ENCODE data around the gene LRCH1. TPM values are rescaled to one million over a fixed set of nuclear protein-coding genes. Genes with fewer than 3 reads are reported as not detected.
"Not testable (repeated sequence)": the region's sequence is repeated elsewhere in the genome, so short reads cannot be mapped to it uniquely, and the experiment has no call there.

Gene LRCH1
- total RNA-seq, 4 donors from 2014 or later, result 5.2 to 30.7 (median 17.1) TPM

DNA sequence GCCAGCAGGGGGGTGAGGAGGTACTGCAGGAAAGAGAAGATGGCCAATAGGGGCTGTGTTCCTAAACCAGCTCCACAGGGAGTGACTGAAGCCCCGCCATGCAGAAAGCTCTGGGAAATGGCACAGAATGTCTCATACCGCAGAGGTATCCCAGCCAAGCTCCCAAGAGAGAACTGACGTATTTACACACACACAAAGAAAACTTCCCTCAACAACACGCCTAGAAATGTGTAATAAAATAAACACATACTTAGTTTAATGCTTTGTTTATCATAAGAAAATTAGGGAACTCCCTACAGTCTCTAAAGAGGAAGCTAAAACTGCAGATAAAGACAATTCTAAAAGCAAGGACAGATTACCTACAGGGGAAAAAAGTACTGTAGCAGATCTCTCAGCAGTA is 204.0 kb downstream of the LRCH1 start:
- H3K4me3 ChIP-seq, result no peak overlapping the region
- H3K27me3 ChIP-seq, result no peaks in the 10 kb centered on the region
- no peak for DNase-seq
- TF ChIP-seq POLR2AphosphoS5 (IDR thresholded peaks at IDR 0.05) (peak in 1 of 3 donors; percentile 15), EP300 (IDR thresholded peaks at IDR 0.05; ENCODE audit: low read depth) (no peak)
- H3K27ac ChIP-seq, result peak overlapping the region in 2 of 4 donors; percentile 24 to 43
- in situ Hi-C loops (cut with MboI; ENCODE audit: low pct_ligation_motif_present in 1 of 4, low pct_unique_long_range_greater_than_20kb in 1 of 4, low sequenced_read_pairs in 3 of 4), result no loop called here
- H3K36me3 ChIP-seq, result no peaks in the 10 kb centered on the region
- H3K9me3 ChIP-seq, result no peaks in the 10 kb centered on the region
- intact Hi-C loops (cut with DNase I; ENCODE audit: low total_unique reads), result no loop called here
- 7 to 34% methylated on average over 4 of the region's 4 CpGs for WGBS, 2 donors (ENCODE audit: low coverage in 1 of 2)
- peaks cover 5 to 61% (median 31%) of the 10 kb centered on the region in 4 donors for H3K4me1 ChIP-seq

DNA sequence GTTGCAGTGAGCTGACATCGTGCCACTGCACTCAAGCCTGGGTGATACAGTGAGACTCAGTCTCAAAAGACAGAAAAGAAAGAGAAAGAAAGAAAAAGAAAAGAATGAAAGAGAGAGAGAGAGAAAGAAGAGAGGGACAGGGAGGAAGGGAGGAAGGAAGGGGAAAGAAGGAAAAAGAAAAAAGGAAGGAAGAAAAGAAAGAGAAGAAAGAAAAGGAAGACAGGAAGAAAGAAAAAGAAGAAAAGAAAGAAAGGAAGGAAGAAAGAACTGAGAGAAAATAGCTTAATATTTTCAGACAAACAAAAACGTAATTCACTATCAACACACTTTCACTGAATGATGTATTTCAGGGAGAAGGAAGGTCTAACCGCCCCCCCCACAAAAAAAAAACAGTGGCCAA is 204.7 kb downstream of the LRCH1 start:
- H3K4me3 ChIP-seq, result no peak overlapping the region
- no peaks in the 10 kb centered on the region for H3K36me3 ChIP-seq
- no peaks in the 10 kb centered on the region for H3K27me3 ChIP-seq
- TF ChIP-seq, protein P1, sequence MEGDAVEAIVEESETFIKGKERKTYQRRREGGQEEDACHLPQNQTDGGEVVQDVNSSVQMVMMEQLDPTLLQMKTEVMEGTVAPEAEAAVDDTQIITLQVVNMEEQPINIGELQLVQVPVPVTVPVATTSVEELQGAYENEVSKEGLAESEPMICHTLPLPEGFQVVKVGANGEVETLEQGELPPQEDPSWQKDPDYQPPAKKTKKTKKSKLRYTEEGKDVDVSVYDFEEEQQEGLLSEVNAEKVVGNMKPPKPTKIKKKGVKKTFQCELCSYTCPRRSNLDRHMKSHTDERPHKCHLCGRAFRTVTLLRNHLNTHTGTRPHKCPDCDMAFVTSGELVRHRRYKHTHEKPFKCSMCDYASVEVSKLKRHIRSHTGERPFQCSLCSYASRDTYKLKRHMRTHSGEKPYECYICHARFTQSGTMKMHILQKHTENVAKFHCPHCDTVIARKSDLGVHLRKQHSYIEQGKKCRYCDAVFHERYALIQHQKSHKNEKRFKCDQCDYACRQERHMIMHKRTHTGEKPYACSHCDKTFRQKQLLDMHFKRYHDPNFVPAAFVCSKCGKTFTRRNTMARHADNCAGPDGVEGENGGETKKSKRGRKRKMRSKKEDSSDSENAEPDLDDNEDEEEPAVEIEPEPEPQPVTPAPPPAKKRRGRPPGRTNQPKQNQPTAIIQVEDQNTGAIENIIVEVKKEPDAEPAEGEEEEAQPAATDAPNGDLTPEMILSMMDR (IDR thresholded peaks at IDR 0.05), result no peak
- TF ChIP-seq POLR2AphosphoS5 (IDR thresholded peaks at IDR 0.05), result no peak
- no peak for TF ChIP-seq EP300 (IDR thresholded peaks at IDR 0.05; ENCODE audit: low read depth)
- no peak for TF ChIP-seq POLR2A (IDR thresholded peaks at IDR 0.05)
- H3K4me1 ChIP-seq, result peaks cover 5 to 58% (median 34%) of the 10 kb centered on the region in 4 donors
- WGBS, 2 donors (ENCODE audit: low coverage in 1 of 2), result 40 to 72% methylated on average over 1 to 3 of the region's 3 CpGs
- intact Hi-C loops (cut with DNase I; ENCODE audit: low total_unique reads), result no loop called here
- DNase-seq, result no peak
- H3K27ac ChIP-seq, result peak overlapping the region in 2 of 4 donors; percentile 24 to 43
- H3K9me3 ChIP-seq, result no peaks in the 10 kb centered on the region
- in situ Hi-C loops (cut with MboI; ENCODE audit: low pct_ligation_motif_present in 1 of 4, low pct_unique_long_range_greater_than_20kb in 1 of 4, low sequenced_read_pairs in 3 of 4), result no loop called here

DNA sequence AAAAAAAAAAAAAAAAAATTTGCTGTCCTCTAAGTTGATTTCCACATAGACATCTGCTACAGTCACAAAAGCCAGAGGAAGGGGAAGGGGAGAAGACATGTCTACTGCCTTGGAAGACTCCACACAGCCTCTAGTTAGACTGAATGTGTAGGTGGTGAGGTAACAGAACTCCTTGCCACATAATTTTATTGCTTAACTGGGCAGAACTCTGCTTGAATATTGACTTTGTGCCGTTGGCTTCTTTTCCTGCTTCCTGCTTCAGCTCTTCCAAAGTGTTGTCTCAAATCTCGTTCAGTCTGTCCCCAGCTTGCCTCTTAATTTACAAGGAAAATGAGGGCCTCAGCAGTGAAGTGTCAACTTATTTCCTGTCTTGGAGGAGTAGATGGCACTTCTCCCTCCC is 206.9 kb downstream of the LRCH1 start:
- H3K27me3 ChIP-seq, result no peaks in the 10 kb centered on the region
- intact Hi-C loops (cut with DNase I; ENCODE audit: low total_unique reads) (no loop called here), in situ Hi-C loops (cut with MboI; ENCODE audit: low pct_ligation_motif_present in 1 of 4, low pct_unique_long_range_greater_than_20kb in 1 of 4, low sequenced_read_pairs in 3 of 4) (no loop called here)
- H3K4me1 ChIP-seq, result peaks cover 5 to 55% (median 34%) of the 10 kb centered on the region in 4 donors
- 17% methylated on average over 2 of the region's 2 CpGs; no CpG with 5 or more reads in 1 of the 2 donors for WGBS, 2 donors (ENCODE audit: low coverage in 1 of 2)
- TF ChIP-seq EP300 (IDR thresholded peaks at IDR 0.05; ENCODE audit: low read depth) (no peak), POLR2A (IDR thresholded peaks at IDR 0.05) (peak; percentile 39), POLR2AphosphoS5 (IDR thresholded peaks at IDR 0.05) (peak in 2 of 3 donors; percentile 17 to 46)
- DNase-seq, result peak; percentile 20
- H3K27ac ChIP-seq, result peak overlapping the region; percentile 71 to 74 (median 71)
- H3K36me3 ChIP-seq, result no peaks in the 10 kb centered on the region
- no peaks in the 10 kb centered on the region for H3K9me3 ChIP-seq
- H3K4me3 ChIP-seq, result no peak overlapping the region

DNA sequence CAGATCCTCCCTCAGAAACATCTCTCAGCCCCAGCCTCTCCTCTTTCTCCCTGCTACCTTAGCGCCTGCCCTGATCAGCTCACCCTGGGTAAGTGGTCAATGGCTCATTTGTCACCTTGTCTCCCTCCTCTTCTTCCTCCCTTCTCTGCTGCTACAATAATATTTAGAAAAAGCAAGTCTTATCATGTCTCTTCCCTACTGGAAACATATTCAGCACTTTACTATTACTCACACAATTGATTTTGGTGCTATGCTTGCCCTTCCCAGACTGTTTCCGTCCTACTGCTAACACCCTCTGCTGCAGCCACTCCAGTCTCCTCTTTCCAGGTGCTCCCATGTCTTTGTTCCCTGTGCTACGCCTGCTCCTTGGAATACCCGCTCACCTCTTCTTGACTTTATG is 208.2 kb downstream of the LRCH1 start:
- in situ Hi-C loops (cut with MboI; ENCODE audit: low pct_ligation_motif_present in 1 of 4, low pct_unique_long_range_greater_than_20kb in 1 of 4, low sequenced_read_pairs in 3 of 4), result no loop called here
- Histone ChIP-seq H3K9me3 (no peaks in the 10 kb centered on the region), H3K27ac (peak overlapping the region in 3 of 4 donors; percentile 71 to 74 (median 71)), H3K4me1 (peaks cover 5 to 55% (median 34%) of the 10 kb centered on the region in 4 donors), H3K36me3 (no peaks in the 10 kb centered on the region), H3K27me3 (no peaks in the 10 kb centered on the region), H3K4me3 (no peak overlapping the region)
- TF ChIP-seq POLR2AphosphoS5 (IDR thresholded peaks at IDR 0.05) (no peak), EP300 (IDR thresholded peaks at IDR 0.05; ENCODE audit: low read depth) (no peak), POLR2A (IDR thresholded peaks at IDR 0.05) (no peak)
- TF ChIP-seq, protein P1 (IDR thresholded peaks at IDR 0.05), result no peak
- intact Hi-C loops (cut with DNase I; ENCODE audit: low total_unique reads), result no loop called here
- DNase-seq, result no peak
- 93 to 96% methylated on average over 3 to 4 of the region's 4 CpGs for WGBS, 2 donors (ENCODE audit: low coverage in 1 of 2)

DNA sequence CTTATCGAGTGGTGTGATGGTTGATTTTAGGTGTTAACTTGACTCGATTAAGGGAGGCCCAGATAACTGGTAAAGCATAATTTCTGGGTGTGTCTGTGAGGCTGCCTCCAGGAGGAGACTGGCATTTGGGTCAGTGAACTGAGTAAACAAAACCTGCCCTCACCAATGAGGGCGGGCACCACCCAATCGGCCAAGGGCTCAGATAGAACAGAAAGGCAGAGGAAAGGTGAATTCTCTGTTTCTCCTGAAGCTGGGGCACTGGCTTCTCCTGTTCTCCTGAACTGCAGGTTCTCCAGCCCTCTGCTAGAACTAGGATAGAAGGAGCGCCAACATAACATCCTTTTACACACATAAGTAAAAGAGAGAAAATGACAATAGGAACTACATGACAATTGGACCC is 208.9 kb downstream of the LRCH1 start:
- TF ChIP-seq EP300 (IDR thresholded peaks at IDR 0.05; ENCODE audit: low read depth) (no peak), POLR2AphosphoS5 (IDR thresholded peaks at IDR 0.05) (no peak), POLR2A (IDR thresholded peaks at IDR 0.05) (no peak)
- TF ChIP-seq, protein P1 (IDR thresholded peaks at IDR 0.05), result no peak
- in situ Hi-C loops (cut with MboI; ENCODE audit: low pct_ligation_motif_present in 1 of 4, low pct_unique_long_range_greater_than_20kb in 1 of 4, low sequenced_read_pairs in 3 of 4), result no loop called here
- Histone ChIP-seq H3K36me3 (no peaks in the 10 kb centered on the region), H3K4me1 (peaks cover 5 to 51% (median 30%) of the 10 kb centered on the region in 4 donors), H3K9me3 (no peaks in the 10 kb centered on the region), H3K27me3 (no peaks in the 10 kb centered on the region), H3K4me3 (no peak overlapping the region), H3K27ac (peak overlapping the region in 1 of 4 donors; percentile 71)
- intact Hi-C loops (cut with DNase I; ENCODE audit: low total_unique reads), result no loop called here
- WGBS, 2 donors (ENCODE audit: low coverage in 1 of 2), result 45 to 60% methylated on average over 4 to 5 of the region's 5 CpGs
- peak; percentile 43 for DNase-seq

DNA sequence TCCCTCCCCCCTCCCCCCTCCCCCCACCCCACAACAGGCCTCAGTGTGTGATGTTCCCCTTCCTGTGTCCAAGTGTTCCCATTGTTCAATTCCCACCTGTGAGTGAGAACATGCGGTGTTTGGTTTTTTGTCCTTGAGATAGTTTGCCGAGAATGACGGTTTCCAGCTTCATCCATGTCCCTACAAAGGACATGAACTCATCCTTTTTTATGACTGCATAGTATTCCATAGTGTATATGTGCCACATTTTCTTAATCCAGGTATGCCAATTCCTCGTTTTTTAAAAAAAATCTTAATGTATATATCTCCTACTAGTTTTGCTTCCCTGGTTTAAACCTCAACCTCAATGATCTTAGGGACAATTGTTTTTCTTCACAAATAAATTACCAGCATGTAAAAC is 217.0 kb downstream of the LRCH1 start:
- H3K4me1 ChIP-seq; DNase-seq; H3K4me3 ChIP-seq; H3K27me3 ChIP-seq; H3K27ac ChIP-seq; intact Hi-C loops (cut with DNase I; ENCODE audit: low total_unique reads); H3K9me3 ChIP-seq; in situ Hi-C loops (cut with MboI; ENCODE audit: low pct_ligation_motif_present in 1 of 4, low pct_unique_long_range_greater_than_20kb in 1 of 4, low sequenced_read_pairs in 3 of 4): not testable (repeated sequence)
- peaks cover 0 to 46% (median 4%) of the 10 kb centered on the region in 4 donors for H3K36me3 ChIP-seq
- 98 to 100% methylated on average over 1 to 4 of the region's 4 CpGs for WGBS, 2 donors (ENCODE audit: low coverage in 1 of 2)

All from transverse colon (tissue), 4 donors.